Gastroesophageal sphincter (tissue), 4 donors: ENCODE data around the gene LMF1. TPM values are rescaled to one million over a fixed set of nuclear protein-coding genes. Genes with fewer than 3 reads are reported as not detected.

Experiments
- ATAC-seq: fragments of 150-250 bp; one replicate; pipeline ENCODE4 v1.9.1; 2016; ENCODE audit warnings: mild to moderate bottlenecking, moderate library complexity
- H3K27ac ChIP-seq, 4 donors: fragments of 200-600 bp; sonication (generic) in 3 of 4; 1 replicate in 3 of 4; 2 replicates in 1 of 4; pipeline ENCODE4 v1.5.1; 2016 to 2019
- H3K27me3 ChIP-seq: fragments of 200-600 bp; sonication (generic); one replicate; pipeline ENCODE4 v1.5.1; 2019
- H3K36me3 ChIP-seq, 2 donors: fragments of 200-600 bp; sonication (generic); one replicate each; pipeline ENCODE4 v1.5.1; 2019; ENCODE audit warnings: control low read depth in 1 of 2
- H3K4me1 ChIP-seq, 3 donors: fragments of 200-600 bp; sonication (generic); 1 replicate in 2 of 3; 2 replicates in 1 of 3; pipeline ENCODE4 v1.5.1; 2016 to 2019; ENCODE audit warnings: control low read depth in 2 of 3
- H3K4me3 ChIP-seq, 2 donors: fragments of 200-600 bp; sonication (generic); one replicate each; pipeline ENCODE4 v1.5.1; 2019; ENCODE audit warnings: mild to moderate bottlenecking in 1 of 2, moderate library complexity in 1 of 2
- H3K9me3 ChIP-seq, 3 donors: fragments of 200-600 bp; sonication (generic); one replicate each; pipeline ENCODE4 v1.5.1; 2017 to 2019; ENCODE audit warnings: control low read depth in 2 of 3
- EP300 ChIP-seq: sonication (generic); formaldehyde crosslinking; IDR thresholded peaks from one replicate; pipeline ENCODE4 v1.6.1; 2017; ENCODE audit warnings: antibody characterized with exemption, mild to moderate bottlenecking
- POLR2A ChIP-seq, 2 donors: fragments of 450-650 bp; IDR thresholded peaks; one replicate each; pipeline ENCODE4 v1.6.1; 2017; ENCODE audit warnings: antibody characterized with exemption in 2 of 2, mild to moderate bottlenecking in 2 of 2, moderate library complexity in 1 of 2
- POLR2AphosphoS5 ChIP-seq: sonication (generic); formaldehyde crosslinking; IDR thresholded peaks from one replicate; pipeline ENCODE4 v1.6.1; 2017; ENCODE audit warnings: antibody characterized with exemption
- WGBS, 2 donors: methylation state at CpG; one replicate each; pipeline ENCODE4 v1.1.5; 2018; ENCODE audit warnings: low coverage in 1 of 2; 5-methylcytosine and 5-hydroxymethylcytosine counted together
- total RNA-seq, 4 donors: library from RNA; depleted of rRNA; stranded (reverse); fragments of >200 nt; gene quantifications; one replicate each; pipeline ENCODE4 v1.1.0, GENCODE V29; 2016
- TF ChIP-seq, protein P1 (sequence below), 4 experiments: fragments of 200-600 bp in 2 of 4; fragments of 450-650 bp in 2 of 4; sonication (generic) in 1 of 4; IDR thresholded peaks; one replicate each; pipeline ENCODE4 v1.5.1; 2017 to 2019; ENCODE audit warnings: antibody characterized with exemption in 4 of 4, mild to moderate bottlenecking in 2 of 4, moderate library complexity in 2 of 4

LMF1 gene
- total RNA-seq, 4 donors from 2014 or later: 13.7 to 57.3 (median 20.9) TPM

DNA sequence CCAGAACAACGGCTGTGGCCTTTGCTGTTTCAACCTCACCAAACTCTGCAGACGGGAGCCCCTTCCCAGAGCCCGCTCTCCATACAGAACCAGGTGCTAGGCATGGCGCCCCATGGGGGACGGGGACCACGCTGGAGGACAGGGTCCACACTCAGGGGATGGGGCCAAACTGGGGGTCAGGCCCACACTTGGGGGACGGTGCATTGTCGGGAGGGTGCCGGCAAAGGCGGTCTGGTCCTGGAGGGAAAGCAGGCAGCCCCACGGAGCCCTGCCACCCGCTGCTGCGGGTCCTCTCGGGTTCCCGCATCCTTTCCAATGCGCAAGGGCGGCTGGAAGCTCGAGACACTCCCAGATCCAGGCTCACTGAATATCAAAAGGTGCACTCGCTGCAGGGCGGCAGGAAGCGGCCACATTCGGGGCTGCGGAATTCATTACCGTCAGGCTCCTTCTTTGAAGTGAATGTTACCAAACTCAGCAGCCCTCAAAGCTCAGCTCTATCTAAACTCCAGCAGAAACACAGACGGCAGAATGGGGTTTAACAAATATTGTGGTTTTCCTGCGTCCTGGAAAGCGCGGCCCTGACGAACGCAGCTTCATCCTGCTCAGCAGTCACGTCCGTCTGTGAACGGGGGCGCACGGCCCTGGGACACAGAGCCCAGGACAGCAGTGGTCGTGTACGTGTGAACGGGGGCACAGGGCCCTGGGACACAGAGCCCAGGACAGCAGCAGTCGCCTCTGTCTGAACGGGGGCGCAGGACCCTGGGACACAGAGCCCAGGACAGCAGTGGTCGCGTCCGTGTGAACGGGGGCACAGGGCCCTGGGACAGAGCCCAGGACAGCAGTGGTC lies 41.3 kb downstream of the LMF1 start:
- H3K4me3 ChIP-seq: no peak overlapping the region
- 85% methylated on average over 8 of the region's 45 CpGs; no CpG with 5 or more reads in 1 of the 2 donors for WGBS, 2 donors
- no peaks in the 10 kb centered on the region for H3K27me3 ChIP-seq
- H3K4me1 ChIP-seq: no peaks in the 10 kb centered on the region
- ATAC-seq: no peak
- H3K27ac ChIP-seq: no peak overlapping the region
- TF ChIP-seq POLR2AphosphoS5 (no peak), EP300 (no peak), POLR2A (IDR thresholded peaks at IDR 0.05) (no peak)
- TF ChIP-seq, protein P1, sequence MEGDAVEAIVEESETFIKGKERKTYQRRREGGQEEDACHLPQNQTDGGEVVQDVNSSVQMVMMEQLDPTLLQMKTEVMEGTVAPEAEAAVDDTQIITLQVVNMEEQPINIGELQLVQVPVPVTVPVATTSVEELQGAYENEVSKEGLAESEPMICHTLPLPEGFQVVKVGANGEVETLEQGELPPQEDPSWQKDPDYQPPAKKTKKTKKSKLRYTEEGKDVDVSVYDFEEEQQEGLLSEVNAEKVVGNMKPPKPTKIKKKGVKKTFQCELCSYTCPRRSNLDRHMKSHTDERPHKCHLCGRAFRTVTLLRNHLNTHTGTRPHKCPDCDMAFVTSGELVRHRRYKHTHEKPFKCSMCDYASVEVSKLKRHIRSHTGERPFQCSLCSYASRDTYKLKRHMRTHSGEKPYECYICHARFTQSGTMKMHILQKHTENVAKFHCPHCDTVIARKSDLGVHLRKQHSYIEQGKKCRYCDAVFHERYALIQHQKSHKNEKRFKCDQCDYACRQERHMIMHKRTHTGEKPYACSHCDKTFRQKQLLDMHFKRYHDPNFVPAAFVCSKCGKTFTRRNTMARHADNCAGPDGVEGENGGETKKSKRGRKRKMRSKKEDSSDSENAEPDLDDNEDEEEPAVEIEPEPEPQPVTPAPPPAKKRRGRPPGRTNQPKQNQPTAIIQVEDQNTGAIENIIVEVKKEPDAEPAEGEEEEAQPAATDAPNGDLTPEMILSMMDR (IDR thresholded peaks at IDR 0.05): no peak
- H3K9me3 ChIP-seq: no peaks in the 10 kb centered on the region
- H3K36me3 ChIP-seq: peaks cover 0 to 81% of the 10 kb centered on the region in 2 donors

DNA sequence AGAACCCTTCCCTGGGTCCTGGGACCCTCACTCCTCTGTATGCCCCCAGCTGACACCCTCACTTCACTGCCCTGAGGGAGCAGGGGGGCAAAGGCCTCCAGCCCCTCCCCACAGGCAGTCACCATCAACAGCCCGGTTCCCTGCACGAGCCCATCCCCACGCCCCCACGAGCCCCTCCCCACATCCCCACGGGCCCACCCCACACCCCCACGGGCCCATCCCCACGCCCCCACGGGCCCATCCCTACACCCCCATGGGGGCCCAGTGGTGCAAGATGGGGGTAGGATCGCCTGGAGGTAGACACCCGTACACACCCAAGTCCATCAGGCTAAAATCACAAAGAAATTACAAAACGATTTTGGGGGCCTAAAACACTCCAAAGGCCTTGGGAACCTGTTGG lies 42.3 kb downstream of the LMF1 start:
- TF ChIP-seq, protein P1 (IDR thresholded peaks at IDR 0.05): no peak
- TF ChIP-seq POLR2A (IDR thresholded peaks at IDR 0.05): no peak
- TF ChIP-seq EP300: no peak
- TF ChIP-seq POLR2AphosphoS5: no peak
- Histone ChIP-seq H3K4me1 (no peaks in the 10 kb centered on the region), H3K4me3 (no peak overlapping the region), H3K36me3 (peaks cover 0 to 75% of the 10 kb centered on the region in 2 donors), H3K27me3 (no peaks in the 10 kb centered on the region), H3K9me3 (no peaks in the 10 kb centered on the region), H3K27ac (no peak overlapping the region)
- WGBS, 2 donors: no CpG with 5 or more reads among the region's 11 CpGs
- ATAC-seq: no peak

GRCh38 chr16:927931-928330 lies 42.9 kb downstream of the LMF1 start:
- Histone ChIP-seq H3K9me3 (no peaks in the 10 kb centered on the region), H3K36me3 (peaks cover 0 to 75% of the 10 kb centered on the region in 2 donors), H3K27me3 (no peaks in the 10 kb centered on the region), H3K27ac (no peak overlapping the region), H3K4me3 (no peak overlapping the region), H3K4me1 (no peaks in the 10 kb centered on the region)
- TF ChIP-seq POLR2A (IDR thresholded peaks at IDR 0.05) (no peak), POLR2AphosphoS5 (no peak), EP300 (no peak)
- TF ChIP-seq, protein P1 (IDR thresholded peaks at IDR 0.05): no peak
- WGBS, 2 donors: no CpG with 5 or more reads among the region's 18 CpGs
- no peak for ATAC-seq

DNA sequence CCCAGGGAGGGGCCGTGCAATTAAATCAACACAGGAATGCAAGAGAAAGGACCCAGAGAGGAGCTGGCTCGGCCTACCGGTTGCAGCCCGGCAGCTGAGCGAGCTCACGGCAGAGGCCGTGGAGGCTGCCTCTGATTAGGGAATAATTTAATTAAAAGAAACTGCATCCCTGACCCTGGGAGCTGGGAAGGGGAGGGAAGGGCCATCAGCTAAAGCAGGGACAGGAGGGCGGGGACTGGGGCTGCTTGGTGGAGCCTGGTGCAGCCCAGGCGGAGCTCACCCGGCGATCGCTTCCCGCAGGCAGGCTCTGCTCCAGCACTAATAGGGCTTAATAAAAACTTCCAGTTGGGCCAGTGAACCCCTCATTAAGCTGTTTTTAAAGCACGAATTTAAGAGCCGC lies 43.4 kb downstream of the LMF1 start:
- no peak for TF ChIP-seq POLR2AphosphoS5
- TF ChIP-seq POLR2A (IDR thresholded peaks at IDR 0.05): no peak
- TF ChIP-seq, protein P1 (IDR thresholded peaks at IDR 0.05): no peak
- TF ChIP-seq EP300: no peak
- WGBS, 2 donors: 98% methylated on average over 9 of the region's 15 CpGs; no CpG with 5 or more reads in 1 of the 2 donors
- H3K4me3 ChIP-seq: no peak overlapping the region
- no peaks in the 10 kb centered on the region for H3K4me1 ChIP-seq
- H3K27ac ChIP-seq: no peak overlapping the region
- no peak for ATAC-seq
- H3K36me3 ChIP-seq: peaks cover 0 to 72% of the 10 kb centered on the region in 2 donors
- no peaks in the 10 kb centered on the region for H3K9me3 ChIP-seq
- no peaks in the 10 kb centered on the region for H3K27me3 ChIP-seq

DNA sequence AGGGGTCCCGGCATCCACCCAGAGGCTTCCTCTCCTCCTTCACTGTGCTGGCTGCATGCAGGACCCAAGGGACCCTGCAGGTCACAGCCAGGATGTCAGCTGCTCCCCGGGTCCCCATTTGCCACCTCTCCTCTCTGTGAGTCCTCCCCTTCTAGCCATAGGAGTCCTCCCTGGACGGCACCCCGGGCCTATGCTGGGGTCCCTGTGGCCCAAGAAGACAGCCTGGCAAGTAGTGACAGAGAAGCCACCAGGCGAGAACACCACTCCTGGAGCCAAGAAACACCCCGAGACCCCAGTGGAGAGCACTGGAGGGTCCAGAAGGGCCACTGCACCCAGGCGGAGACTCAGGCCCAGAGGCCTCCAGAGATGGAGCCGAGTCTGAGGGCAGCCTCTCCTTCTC lies 44.1 kb downstream of the LMF1 start:
- no peak overlapping the region for H3K4me3 ChIP-seq
- H3K36me3 ChIP-seq: peaks cover 0 to 71% of the 10 kb centered on the region in 2 donors
- H3K9me3 ChIP-seq: no peaks in the 10 kb centered on the region
- no peaks in the 10 kb centered on the region for H3K27me3 ChIP-seq
- TF ChIP-seq, protein P1 (IDR thresholded peaks at IDR 0.05): no peak
- TF ChIP-seq EP300: no peak
- no peak overlapping the region for H3K27ac ChIP-seq
- no peak for ATAC-seq
- 100% methylated on average over 2 of the region's 8 CpGs; no CpG with 5 or more reads in 1 of the 2 donors for WGBS, 2 donors
- H3K4me1 ChIP-seq: no peaks in the 10 kb centered on the region
